Measurements from ENCODE around the gene LRBA.

- TF ChIP-seq MAFK (IDR thresholded peaks at IDR 0.05; ENCODE audit: low read depth, low read length) (no peak), CTCF (conservative IDR thresholded peaks at IDR 0.05; ENCODE audit: low read depth, low read length) (no peak), MXI1 (IDR thresholded peaks at IDR 0.05; ENCODE audit: borderline replicate concordance, low read depth, low read length) (no peak), FOS (IDR thresholded peaks at IDR 0.05; ENCODE audit: low read depth, low read length) (no peak), RFX5 (IDR thresholded peaks at IDR 0.05; ENCODE audit: low read depth, low read length) (no peak), RAD21 (IDR thresholded peaks at IDR 0.05; ENCODE audit: low read length) (no peak), POLR2A (IDR thresholded peaks at IDR 0.05; ENCODE audit: low read depth, low read length) (no peak)
These were observed 523.7 kb downstream of the LRBA start for GRCh38 chr4:150491132-150492049.
